ENCODE results near the gene PTPRN2. TPM values are rescaled to one million over a fixed set of nuclear protein-coding genes. Genes with fewer than 3 reads are reported as not detected.

The PTPRN2 gene
- total and polyA plus RNA-seq, 2 of the 13 experiments (the other 11 are each of a cell fraction or from before 2014, with no cell fraction given) = 2.5 to 24.2 TPM

GRCh38 chr7:157889480-157889879 is 698.1 kb downstream of the PTPRN2 start:
- ChIA-PET POLR2A (no interaction called here), CTCF (ENCODE audit: low intra/inter-chr PET ratio, low total read pairs) (no interaction called here)
- H4K20me1 ChIP-seq (ENCODE audit: insufficient read depth, low read length) = 0 out of 2 replicates have a peak, but pooled peaks cover 5% of the 10 kb centered on the region
- no peak overlapping the region for H3K4me3 ChIP-seq (replicated peaks in 1 of 3; ENCODE audit: insufficient read depth in 1 of 3, low read depth in 2 of 3, low read length in 3 of 3)
- no peak overlapping the region for H3K27ac ChIP-seq (ENCODE audit: extremely low read length, insufficient read depth, low read length)
- in situ Hi-C loops (cut with HindIII; ENCODE audit: extremely low pct_ligation_motif_present, low pct_unique_long_range_greater_than_20kb) = no loop called here
- no peak overlapping the region for H2AFZ ChIP-seq (ENCODE audit: low read length)
- TF ChIP-seq TRIM24 (CRISPR knock-in tag; IDR thresholded peaks at IDR 0.05) (no peak), ZNF790 (CRISPR knock-in tag; IDR thresholded peaks at IDR 0.05; ENCODE audit: borderline replicate concordance) (no peak), SP5 (CRISPR knock-in tag; IDR thresholded peaks at IDR 0.05; ENCODE audit: borderline replicate concordance, low read depth) (no peak), SAP130 (CRISPR knock-in tag; IDR thresholded peaks at IDR 0.05; ENCODE audit: low read depth) (no peak), KLF13 (CRISPR knock-in tag; IDR thresholded peaks at IDR 0.05) (no peak), ZNF768 (CRISPR knock-in tag; IDR thresholded peaks at IDR 0.05) (no peak), MBD4 (IDR thresholded peaks at IDR 0.05; ENCODE audit: borderline replicate concordance, low read length) (no peak), E2F5 (CRISPR knock-in tag; conservative IDR thresholded peaks at IDR 0.05) (no peak)
- H3K9me3 ChIP-seq (ENCODE audit: low read length) = no peaks in the 10 kb centered on the region
- DNase-seq (ENCODE audit: low spot score) (no peak), FAIRE-seq (no peak), ATAC-seq (no peak)
- WGBS (ENCODE audit: low lambda C conversion rate) = 68% methylated on average over 6 of the region's 6 CpGs
- intact Hi-C loops (cut with micrococcal nuclease; ENCODE audit: unreplicated experiment) = no loop called here
- H3K36me3 ChIP-seq (replicated peaks in 1 of 2; ENCODE audit: control insufficient read depth in 1 of 2, insufficient read depth in 2 of 2, low read length in 2 of 2) = no peaks in the 10 kb centered on the region
- peaks cover 15% of the 10 kb centered on the region for H3K4me1 ChIP-seq (ENCODE audit: insufficient read depth, low read length)
- no peaks in the 10 kb centered on the region for H3K79me2 ChIP-seq (ENCODE audit: insufficient read depth, low read length)
- no peak overlapping the region for H3K4me2 ChIP-seq (ENCODE audit: low read depth, low read length)
- H3K27me3 ChIP-seq (ENCODE audit: control insufficient read depth in 1 of 2, insufficient read depth in 2 of 2, low read length in 2 of 2) = no peaks in the 10 kb centered on the region
- BruUV-seq (replicated peaks) = no TSS peak
- no peak overlapping the region for H3K9ac ChIP-seq (ENCODE audit: insufficient read depth, low read depth, low read length)

GRCh38 chr7:157888579-157888978 is 699.0 kb downstream of the PTPRN2 start:
- no peaks in the 10 kb centered on the region for H3K27me3 ChIP-seq (ENCODE audit: control insufficient read depth in 1 of 2, insufficient read depth in 2 of 2, low read length in 2 of 2)
- H3K9me3 ChIP-seq (ENCODE audit: low read length) = peaks cover 4% of the 10 kb centered on the region; the same call in 1 of the 2 replicates
- no peak overlapping the region for H3K4me2 ChIP-seq (ENCODE audit: low read depth, low read length)
- ChIA-PET POLR2A (no interaction called here), CTCF (ENCODE audit: low intra/inter-chr PET ratio, low total read pairs) (no interaction called here)
- H3K36me3 ChIP-seq (replicated peaks in 1 of 2; ENCODE audit: control insufficient read depth in 1 of 2, insufficient read depth in 2 of 2, low read length in 2 of 2) = no peaks in the 10 kb centered on the region
- H3K4me3 ChIP-seq (replicated peaks in 1 of 3; ENCODE audit: insufficient read depth in 1 of 3, low read depth in 2 of 3, low read length in 3 of 3) = no peak overlapping the region
- no peaks in the 10 kb centered on the region for H3K79me2 ChIP-seq (ENCODE audit: insufficient read depth, low read length)
- 0 out of 2 replicates have a peak, but pooled peaks cover 5% of the 10 kb centered on the region for H4K20me1 ChIP-seq (ENCODE audit: insufficient read depth, low read length)
- no peak overlapping the region for H2AFZ ChIP-seq (ENCODE audit: low read length)
- no peak overlapping the region for H3K27ac ChIP-seq (ENCODE audit: extremely low read length, insufficient read depth, low read length)
- ATAC-seq (no peak), FAIRE-seq (no peak), DNase-seq (ENCODE audit: low spot score) (no peak)
- 79% methylated on average over 11 of the region's 11 CpGs for WGBS (ENCODE audit: low lambda C conversion rate)
- peaks cover 15% of the 10 kb centered on the region for H3K4me1 ChIP-seq (ENCODE audit: insufficient read depth, low read length)
- intact Hi-C loops (cut with micrococcal nuclease; ENCODE audit: unreplicated experiment) (no loop called here), in situ Hi-C loops (cut with HindIII; ENCODE audit: extremely low pct_ligation_motif_present, low pct_unique_long_range_greater_than_20kb) (no loop called here)
- no peak overlapping the region for H3K9ac ChIP-seq (ENCODE audit: insufficient read depth, low read depth, low read length)
- BruUV-seq (replicated peaks) = no TSS peak
- TF ChIP-seq ZBTB7B (CRISPR knock-in tag; IDR thresholded peaks at IDR 0.05) (no peak), KMT2A (CRISPR knock-in tag; IDR thresholded peaks at IDR 0.05) (no peak), ZNF639 (CRISPR knock-in tag; conservative IDR thresholded peaks at IDR 0.05) (no peak), PHB2 (IDR thresholded peaks at IDR 0.05; ENCODE audit: partially characterized antibody) (no peak), SETDB1 (CRISPR knock-in tag; IDR thresholded peaks at IDR 0.05; ENCODE audit: borderline replicate concordance) (no peak), KLF15 (CRISPR knock-in tag; IDR thresholded peaks at IDR 0.05; ENCODE audit: borderline replicate concordance) (no peak), ZNF460 (CRISPR knock-in tag; IDR thresholded peaks at IDR 0.05; ENCODE audit: borderline replicate concordance) (no peak), RAD51 (IDR thresholded peaks at IDR 0.05; ENCODE audit: borderline replicate concordance) (no peak), HOMEZ (CRISPR knock-in tag; IDR thresholded peaks at IDR 0.05; ENCODE audit: low read depth) (no peak), NR3C1 (CRISPR knock-in tag; IDR thresholded peaks at IDR 0.05) (no peak), ZSCAN12 (CRISPR knock-in tag; IDR thresholded peaks at IDR 0.05) (no peak)
